ENCODE results near the gene BCL11B.

The BCL11B gene

DNA sequence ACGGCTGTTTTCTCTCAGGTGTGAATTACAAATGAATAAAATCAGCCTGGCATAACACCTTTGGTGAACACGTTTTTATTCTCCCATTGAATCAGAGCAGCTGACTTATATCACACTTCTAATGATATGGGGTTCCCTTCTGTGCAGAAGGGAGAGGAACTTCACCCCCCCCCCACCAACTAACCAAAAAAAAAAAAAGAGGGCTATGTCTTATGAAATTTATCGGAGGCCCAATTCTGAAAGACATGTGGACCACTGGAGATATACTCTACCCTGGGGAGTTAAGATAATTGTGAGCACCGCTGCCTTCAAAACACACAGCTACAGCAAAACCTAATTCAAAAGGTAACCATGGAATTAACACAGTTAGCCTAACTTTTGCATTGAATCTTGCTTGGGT lies 4.6 kb downstream of the BCL11B start:
- DNase-seq = no peak

DNA sequence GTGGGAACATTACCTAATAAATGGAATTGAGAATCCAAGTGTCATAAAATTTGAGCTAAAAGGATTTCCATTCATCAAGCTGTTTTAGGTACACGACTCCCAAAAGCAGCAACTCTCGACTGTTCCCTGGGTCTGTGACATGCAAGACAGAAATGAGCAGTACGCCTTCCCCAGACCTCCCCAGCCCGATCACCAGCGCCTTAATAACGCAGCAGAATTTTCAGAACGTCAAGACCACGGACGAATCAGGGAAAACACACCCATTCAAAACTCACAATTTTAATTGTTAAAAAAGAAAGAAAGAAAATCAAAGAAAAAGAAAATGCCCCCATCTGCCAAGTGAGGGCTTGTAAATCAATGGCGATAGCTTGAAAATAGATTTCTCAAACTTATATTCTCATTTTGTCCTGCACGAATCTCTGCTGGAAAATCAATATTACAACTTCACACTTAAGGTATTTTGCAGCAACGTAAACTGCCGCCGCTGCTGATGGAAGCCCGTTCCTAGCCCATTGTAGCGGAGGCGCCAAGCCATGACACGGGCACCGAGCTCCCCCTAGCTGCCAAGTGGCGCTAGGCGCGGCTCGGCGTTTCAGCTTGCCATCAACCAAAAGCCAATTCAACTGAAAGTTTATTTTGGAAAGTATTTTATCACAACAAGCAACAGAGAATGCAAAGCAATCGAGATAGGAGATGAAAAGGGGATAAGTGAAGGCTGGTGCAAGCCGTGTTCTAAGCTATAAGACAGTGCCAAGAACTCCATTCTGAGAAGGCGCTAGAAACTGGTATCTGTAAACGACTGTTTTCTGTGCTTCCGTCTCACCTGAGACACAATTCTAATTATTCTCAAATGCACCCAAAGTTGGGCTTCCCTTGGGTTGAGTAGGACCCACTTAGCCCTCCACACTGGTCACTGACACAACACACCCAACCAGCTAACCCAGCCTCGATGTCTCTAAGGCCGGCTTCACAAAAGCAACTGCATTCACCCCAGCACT lies 5.5 kb downstream of the BCL11B start:
- peak; percentile 91 for DNase-seq

GRCh38 chr14:99265571-99265970 lies 6.4 kb downstream of the BCL11B start:
- no peak for DNase-seq

GRCh38 chr14:99264691-99265450 lies 7.1 kb downstream of the BCL11B start:
- no peak for DNase-seq

- DNase-seq = no peak
These were observed 8.2 kb downstream of the BCL11B start for GRCh38 chr14:99263564-99264330.

DNA sequence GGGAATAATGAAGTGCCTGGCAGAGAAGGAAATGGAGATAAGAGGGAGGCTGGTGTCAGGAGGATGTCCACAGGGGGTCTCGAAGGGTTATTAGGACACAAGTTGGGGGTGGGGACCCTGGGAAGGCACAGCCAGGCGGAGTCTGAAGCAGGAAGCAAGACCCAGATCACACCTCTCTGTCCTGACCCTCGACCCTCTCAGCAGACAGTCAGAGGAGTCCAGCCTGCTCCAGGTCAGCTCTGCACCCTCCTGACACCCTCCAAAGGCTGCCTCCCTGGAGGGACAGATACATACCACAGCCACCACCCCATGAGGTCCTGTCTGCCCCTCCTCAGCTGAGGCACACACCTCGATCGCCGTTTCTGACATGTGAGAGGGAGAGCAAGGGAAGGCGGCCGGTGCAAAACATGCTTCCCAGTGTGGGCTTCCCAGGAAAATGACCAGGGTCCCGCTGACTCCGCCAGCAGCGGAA lies 9.0 kb downstream of the BCL11B start:
- DNase-seq = no peak

- DNase-seq = no peak
These were observed 9.8 kb downstream of the BCL11B start for GRCh38 chr14:99261912-99262787.

- peak; percentile 50 for DNase-seq
These were observed 11.1 kb downstream of the BCL11B start for GRCh38 chr14:99260587-99261551.

- DNase-seq = no peak
These were observed 11.9 kb downstream of the BCL11B start for GRCh38 chr14:99260116-99260515.

GRCh38 chr14:99258876-99259726 lies 12.9 kb downstream of the BCL11B start:
- DNase-seq = no peak

GRCh38 chr14:99258341-99258861 lies 13.6 kb downstream of the BCL11B start:
- peak; percentile 57 for DNase-seq

GRCh38 chr14:99257673-99258221 lies 14.2 kb downstream of the BCL11B start:
- no peak for DNase-seq

GRCh38 chr14:99257122-99257672 lies 14.8 kb downstream of the BCL11B start:
- no peak for DNase-seq

- no peak for DNase-seq
These were observed 15.5 kb downstream of the BCL11B start for GRCh38 chr14:99256483-99256874.

DNA sequence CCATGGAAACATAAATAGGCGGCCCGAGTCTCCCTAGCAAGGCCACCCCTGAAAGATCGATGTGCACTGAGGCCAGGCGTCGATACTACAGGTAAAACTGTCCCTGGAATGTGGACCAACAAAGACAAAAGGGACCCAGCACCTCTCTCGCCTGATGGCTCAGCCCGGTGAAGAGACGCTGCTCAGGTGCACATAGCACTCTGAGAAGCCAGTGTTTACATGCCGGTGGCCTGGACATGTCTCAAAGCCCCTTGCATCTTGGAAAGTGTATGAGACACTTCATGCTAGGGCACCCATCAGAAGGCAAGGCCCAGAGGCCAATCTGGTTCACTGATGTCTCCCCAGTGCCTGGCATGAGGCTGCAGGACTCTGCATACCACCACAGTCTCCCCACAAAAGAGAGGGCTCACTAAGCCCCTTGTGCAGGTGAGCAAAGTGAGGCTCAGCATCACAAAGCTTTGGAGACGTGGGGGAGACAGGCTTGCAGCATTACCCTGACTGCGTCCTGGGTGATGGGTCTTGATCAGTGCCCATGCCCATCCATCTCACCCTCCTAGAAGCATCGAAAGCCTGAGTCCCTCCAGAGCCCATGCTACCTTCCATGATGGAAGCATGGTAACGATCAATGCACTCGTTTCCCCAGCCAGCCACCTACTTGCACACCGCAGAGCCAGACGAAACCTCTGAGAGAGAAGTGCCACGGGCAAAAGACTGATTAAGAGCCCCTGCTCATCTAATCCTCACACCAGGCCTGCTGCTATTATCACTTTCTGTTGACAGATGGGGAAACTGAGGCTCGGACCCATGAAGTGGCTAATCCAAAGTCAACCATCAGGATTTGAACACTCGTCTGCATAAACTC lies 16.1 kb downstream of the BCL11B start:
- DNase-seq = no peak

- DNase-seq = no peak
These were observed 17.5 kb downstream of the BCL11B start for GRCh38 chr14:99254328-99255009.

DNA sequence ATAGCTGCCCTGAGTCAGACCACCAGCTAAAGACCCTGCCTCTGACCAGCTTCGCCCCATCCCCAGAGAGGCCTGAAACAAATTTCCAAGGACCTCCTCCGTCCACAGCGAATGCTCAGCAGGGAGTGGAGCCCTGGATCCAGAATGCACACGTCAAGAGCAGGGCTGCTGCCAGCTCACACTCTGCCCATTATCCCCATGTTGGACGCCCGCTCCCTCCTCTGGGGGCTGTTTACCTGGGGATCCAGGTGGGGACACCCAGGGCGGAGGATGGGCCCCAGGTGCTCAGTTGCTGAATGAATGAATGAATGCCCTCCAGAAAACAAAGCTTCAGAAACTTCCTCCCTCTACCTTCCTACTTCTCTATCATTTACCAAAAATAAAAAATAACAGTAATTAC lies 18.1 kb downstream of the BCL11B start:
- DNase-seq = no peak
